Nephron (organoid): ENCODE measurements around the gene EIF3B.
"Not testable (repeated sequence)": the region's sequence is repeated elsewhere in the genome, so short reads cannot be mapped to it uniquely, and the experiment has no call there.

ENCODE experiments used
- H3K27ac Mint-ChIP-seq, 3 experiments: 2 replicates each; pipeline ENCODE4 v1.8.0; 2020; ENCODE audit warnings: mixed read lengths in 3 of 3, mild to moderate bottlenecking in 2 of 3, moderate library complexity in 1 of 3
- H3K27me3 Mint-ChIP-seq: 2 replicates; pipeline ENCODE4 v1.8.0; 2021; ENCODE audit warnings: low read depth, mild to moderate bottlenecking, moderate library complexity, mixed read lengths
- H3K36me3 Mint-ChIP-seq: 2 replicates; pipeline ENCODE4 v1.8.0; 2020; ENCODE audit warnings: low read depth, mixed read lengths
- H3K4me1 Mint-ChIP-seq: 2 replicates; pipeline ENCODE4 v1.8.0; 2020; ENCODE audit warnings: mixed read lengths
- H3K4me3 Mint-ChIP-seq, 3 experiments: 2 replicates each; pipeline ENCODE4 v1.8.0; 2020; ENCODE audit warnings: mild to moderate bottlenecking in 3 of 3, mixed read lengths in 3 of 3, moderate library complexity in 2 of 3
- H3K9me3 Mint-ChIP-seq: 2 replicates; pipeline ENCODE4 v1.8.0; 2020; ENCODE audit warnings: mixed read lengths
- TF ChIP-seq, protein P1 (sequence below), 3 experiments: fragments of 200-600 bp; sonication (generic); IDR thresholded peaks; one replicate each; pipeline ENCODE4 v1.5.0; 2021; ENCODE audit warnings: antibody characterized with exemption in 3 of 3; ENCODE audit not compliant: unreplicated experiment in 3 of 3

The EIF3B gene

DNA sequence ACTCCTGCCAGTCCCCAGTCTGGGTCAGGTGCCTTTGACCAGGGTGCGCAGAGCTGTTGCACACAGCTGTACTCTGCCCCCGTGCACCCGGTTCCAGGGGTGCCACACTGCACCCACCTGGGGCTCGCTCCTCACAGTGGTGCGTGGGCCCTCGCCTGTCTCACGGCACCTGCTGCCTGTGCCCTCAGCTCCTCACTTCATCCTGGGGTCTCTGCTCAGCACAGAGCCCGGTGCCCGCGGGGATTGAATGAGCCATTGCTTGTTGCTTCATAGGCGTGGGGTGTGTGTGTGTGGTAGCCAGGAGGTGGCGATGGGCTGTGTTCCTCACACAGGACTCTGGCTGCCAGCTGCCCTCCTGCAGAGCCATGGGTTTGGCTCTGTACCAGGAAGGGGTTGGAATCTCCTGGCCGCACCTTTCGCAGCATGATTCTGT lies 18.5 kb downstream of the EIF3B start:
- Mint-ChIP-seq H3K36me3 (peaks cover 68% of the 10 kb centered on the region), H3K4me1 (no peaks in the 10 kb centered on the region), H3K27me3 (no peaks in the 10 kb centered on the region), H3K4me3 (no peak overlapping the region), H3K27ac (no peak overlapping the region), H3K9me3 (no peaks in the 10 kb centered on the region)
- TF ChIP-seq, protein P1, sequence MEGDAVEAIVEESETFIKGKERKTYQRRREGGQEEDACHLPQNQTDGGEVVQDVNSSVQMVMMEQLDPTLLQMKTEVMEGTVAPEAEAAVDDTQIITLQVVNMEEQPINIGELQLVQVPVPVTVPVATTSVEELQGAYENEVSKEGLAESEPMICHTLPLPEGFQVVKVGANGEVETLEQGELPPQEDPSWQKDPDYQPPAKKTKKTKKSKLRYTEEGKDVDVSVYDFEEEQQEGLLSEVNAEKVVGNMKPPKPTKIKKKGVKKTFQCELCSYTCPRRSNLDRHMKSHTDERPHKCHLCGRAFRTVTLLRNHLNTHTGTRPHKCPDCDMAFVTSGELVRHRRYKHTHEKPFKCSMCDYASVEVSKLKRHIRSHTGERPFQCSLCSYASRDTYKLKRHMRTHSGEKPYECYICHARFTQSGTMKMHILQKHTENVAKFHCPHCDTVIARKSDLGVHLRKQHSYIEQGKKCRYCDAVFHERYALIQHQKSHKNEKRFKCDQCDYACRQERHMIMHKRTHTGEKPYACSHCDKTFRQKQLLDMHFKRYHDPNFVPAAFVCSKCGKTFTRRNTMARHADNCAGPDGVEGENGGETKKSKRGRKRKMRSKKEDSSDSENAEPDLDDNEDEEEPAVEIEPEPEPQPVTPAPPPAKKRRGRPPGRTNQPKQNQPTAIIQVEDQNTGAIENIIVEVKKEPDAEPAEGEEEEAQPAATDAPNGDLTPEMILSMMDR (IDR thresholded peaks at IDR 0.05; ENCODE audit: unreplicated experiment in 3 of 3) = no peak

DNA sequence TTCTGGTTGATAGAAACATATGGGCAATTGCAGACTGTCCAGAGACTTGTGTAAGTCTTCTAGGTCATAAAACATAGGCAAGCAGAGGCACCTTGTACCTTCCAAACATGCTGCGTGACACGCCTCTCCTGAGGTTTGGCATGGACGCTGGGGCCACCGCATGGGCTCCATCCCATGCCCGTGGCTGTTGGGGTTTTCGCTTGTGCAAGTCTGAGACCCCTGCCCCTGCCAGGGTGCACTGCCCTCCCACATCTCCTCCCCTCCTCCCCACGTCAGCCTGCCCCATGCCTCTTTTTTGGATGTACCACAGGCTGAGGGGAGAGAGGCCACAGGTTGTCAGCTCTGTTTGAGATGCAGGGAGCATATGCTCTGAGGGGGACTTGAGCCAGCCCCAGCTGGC lies 19.0 kb downstream of the EIF3B start:
- TF ChIP-seq, protein P1 (IDR thresholded peaks at IDR 0.05; ENCODE audit: unreplicated experiment in 3 of 3) = no peak
- no peaks in the 10 kb centered on the region for H3K9me3 Mint-ChIP-seq
- H3K4me3 Mint-ChIP-seq = no peak overlapping the region
- no peaks in the 10 kb centered on the region for H3K27me3 Mint-ChIP-seq
- no peaks in the 10 kb centered on the region for H3K4me1 Mint-ChIP-seq
- peaks cover 71% of the 10 kb centered on the region for H3K36me3 Mint-ChIP-seq
- H3K27ac Mint-ChIP-seq = no peak overlapping the region

DNA sequence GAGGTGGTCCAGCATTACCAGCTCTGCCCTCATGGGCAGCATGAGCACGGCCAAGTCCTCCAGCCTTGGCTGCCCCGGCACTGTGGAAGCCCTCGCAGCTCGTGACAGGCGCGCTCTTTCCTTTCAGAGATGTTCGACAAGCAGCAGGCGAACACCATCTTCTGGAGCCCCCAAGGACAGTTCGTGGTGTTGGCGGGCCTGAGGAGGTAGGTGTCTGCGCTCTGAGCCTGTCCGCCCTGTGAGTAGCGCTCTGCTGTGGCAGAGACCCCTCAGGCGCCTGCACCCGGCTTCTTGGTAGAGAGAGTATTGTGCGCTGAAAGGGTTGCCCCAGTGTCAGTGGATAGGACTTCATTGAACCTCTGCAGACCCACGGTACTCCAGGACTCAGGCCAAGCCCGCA lies 19.8 kb downstream of the EIF3B start:
- Mint-ChIP-seq H3K4me1 (no peaks in the 10 kb centered on the region), H3K27me3 (no peaks in the 10 kb centered on the region), H3K36me3 (peaks cover 71% of the 10 kb centered on the region), H3K9me3 (no peaks in the 10 kb centered on the region), H3K4me3 (no peak overlapping the region), H3K27ac (no peak overlapping the region)
- TF ChIP-seq, protein P1 (IDR thresholded peaks at IDR 0.05; ENCODE audit: unreplicated experiment in 3 of 3) = no peak

DNA sequence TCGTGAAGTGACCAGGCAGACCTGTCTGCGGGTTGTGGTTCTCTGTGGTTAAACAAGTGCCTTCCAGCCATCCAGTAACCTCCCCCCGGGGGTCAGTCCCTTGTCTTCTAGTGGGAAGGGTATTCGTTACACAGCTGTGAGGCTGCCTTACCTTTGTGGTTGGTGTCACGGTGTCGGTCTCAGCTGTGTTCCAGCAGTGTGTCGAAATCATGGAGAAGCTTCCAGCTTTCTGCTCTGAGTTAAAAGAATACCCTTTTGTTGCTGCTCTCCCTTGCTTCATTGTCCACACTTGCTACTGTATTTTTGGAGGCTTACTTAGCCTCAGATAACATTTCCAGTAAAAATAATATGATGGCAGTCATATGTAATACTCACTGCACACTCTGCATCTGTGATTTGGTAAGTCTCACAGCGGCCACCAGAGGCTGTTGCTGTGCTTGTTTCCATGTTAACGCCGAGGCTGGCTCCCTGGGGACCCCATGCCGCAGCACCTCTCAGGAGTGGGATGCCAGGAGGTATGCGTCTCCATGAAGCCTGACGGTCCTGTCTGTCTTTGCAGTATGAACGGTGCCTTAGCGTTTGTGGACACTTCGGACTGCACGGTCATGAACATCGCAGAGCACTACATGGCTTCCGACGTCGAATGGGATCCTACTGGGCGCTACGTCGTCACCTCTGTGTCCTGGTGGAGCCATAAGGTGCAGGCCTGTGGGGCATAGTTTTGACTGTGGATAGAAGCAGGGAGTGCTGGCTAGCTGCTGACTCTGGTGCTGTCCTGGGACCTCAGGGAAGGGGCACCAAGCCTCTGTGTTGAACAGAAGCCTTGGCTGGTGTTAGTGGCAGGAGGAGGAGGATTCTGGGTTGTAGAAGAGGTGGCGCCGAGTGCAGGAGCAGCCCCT lies 20.5 kb downstream of the EIF3B start:
- Mint-ChIP-seq H3K4me1 (no peaks in the 10 kb centered on the region), H3K4me3 (no peak overlapping the region), H3K36me3 (peaks cover 72% of the 10 kb centered on the region), H3K27me3 (no peaks in the 10 kb centered on the region), H3K27ac (no peak overlapping the region), H3K9me3 (no peaks in the 10 kb centered on the region)
- TF ChIP-seq, protein P1 (IDR thresholded peaks at IDR 0.05; ENCODE audit: unreplicated experiment in 3 of 3) = no peak

DNA sequence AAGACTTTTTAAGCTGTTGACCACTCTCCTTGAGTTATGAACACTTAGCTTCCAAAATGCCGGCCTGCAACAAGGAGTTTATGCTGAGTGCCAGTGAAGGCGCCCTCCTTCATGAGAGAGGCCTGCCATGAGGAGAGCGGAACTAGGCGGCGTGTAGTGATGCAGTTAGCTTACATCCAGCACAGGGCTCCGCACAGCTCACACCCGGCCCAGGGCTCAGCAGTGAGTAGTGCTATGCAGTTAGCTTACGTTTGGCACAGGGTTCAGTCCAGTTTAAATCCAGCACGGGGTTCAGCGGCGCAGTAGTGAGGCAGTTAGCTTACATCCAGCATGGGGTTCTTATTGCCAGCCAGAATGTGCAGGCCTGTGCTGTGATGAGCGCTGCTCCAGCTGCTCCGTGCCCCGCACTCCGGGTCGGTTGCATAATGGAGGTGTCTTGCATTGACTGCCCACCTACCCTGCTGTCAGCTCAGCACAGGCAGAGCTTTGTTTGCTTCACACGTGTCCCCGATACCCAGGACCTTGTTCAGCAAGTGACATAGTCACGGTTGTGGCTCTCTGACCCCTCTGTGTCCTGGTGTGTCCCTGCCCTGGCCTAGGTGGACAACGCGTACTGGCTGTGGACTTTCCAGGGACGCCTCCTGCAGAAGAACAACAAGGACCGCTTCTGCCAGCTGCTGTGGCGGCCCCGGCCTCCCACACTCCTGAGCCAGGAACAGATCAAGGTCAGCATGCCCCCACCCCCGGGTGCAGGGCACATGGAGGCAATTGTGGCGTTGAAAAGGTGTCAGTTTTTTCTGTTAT lies 21.9 kb downstream of the EIF3B start:
- Mint-ChIP-seq H3K36me3 (peaks cover 72% of the 10 kb centered on the region), H3K9me3 (no peaks in the 10 kb centered on the region), H3K4me3 (no peak overlapping the region), H3K27me3 (no peaks in the 10 kb centered on the region), H3K4me1 (no peaks in the 10 kb centered on the region), H3K27ac (no peak overlapping the region)
- TF ChIP-seq, protein P1 (IDR thresholded peaks at IDR 0.05; ENCODE audit: unreplicated experiment in 3 of 3) = no peak

DNA sequence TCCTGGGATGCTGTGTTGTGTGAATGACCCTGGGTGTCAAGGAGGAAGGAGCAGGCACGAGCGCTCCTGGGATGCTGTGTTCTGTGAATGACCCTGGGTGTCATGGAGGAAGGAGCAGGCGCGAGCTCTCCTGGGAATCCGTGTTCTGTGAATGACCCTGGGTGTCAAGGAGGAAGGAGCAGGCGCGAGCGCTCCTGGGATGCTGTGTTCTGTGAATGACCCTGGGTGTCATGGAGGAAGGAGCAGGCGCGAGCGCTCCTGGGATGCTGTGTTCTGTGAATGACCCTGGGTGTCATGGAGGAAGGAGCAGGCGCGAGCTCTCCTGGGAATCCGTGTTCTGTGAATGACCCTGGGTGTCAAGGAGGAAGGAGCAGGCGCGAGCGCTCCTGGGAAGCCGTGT lies 22.9 kb downstream of the EIF3B start:
- not testable (repeated sequence) for H3K27ac Mint-ChIP-seq, H3K4me3 Mint-ChIP-seq, H3K4me1 Mint-ChIP-seq, H3K27me3 Mint-ChIP-seq, H3K9me3 Mint-ChIP-seq
- peaks cover 67% of the 10 kb centered on the region for H3K36me3 Mint-ChIP-seq

DNA sequence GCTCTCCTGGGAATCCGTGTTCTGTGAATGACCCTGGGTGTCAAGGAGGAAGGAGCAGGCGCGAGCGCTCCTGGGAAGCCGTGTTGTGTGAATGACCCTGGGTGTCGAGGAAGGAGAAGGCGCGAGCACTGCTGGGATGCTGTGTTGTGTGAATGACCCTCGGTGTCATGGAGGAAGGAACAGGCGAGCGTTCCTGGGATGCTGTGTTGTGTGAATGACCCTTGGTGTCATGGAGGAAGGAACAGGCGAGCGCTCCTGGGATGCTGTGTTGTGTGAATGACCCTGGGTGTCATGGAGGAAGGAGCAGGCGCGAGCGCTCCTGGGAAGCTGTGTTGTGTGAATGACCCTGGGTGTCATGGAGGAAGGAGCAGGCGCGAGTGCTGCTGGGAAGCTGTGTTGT lies 23.5 kb downstream of the EIF3B start:
- not testable (repeated sequence) for H3K9me3 Mint-ChIP-seq, H3K27me3 Mint-ChIP-seq, H3K4me3 Mint-ChIP-seq, H3K27ac Mint-ChIP-seq, H3K4me1 Mint-ChIP-seq
- H3K36me3 Mint-ChIP-seq = peaks cover 61% of the 10 kb centered on the region
